Adrenal gland (tissue), 12 donors: ENCODE measurements around the gene C1orf174. TPM values are rescaled to one million over a fixed set of nuclear protein-coding genes. Genes with fewer than 3 reads are reported as not detected.

Experiments used
- DNase-seq, 7 donors: peaks; one replicate each; pipeline ENCODE4 v3.0.0-alpha.2; 2019 to 2020
- H3K27ac ChIP-seq, 5 donors: fragments of 200-600 bp; sonication (generic) in 4 of 5; 1 replicate in 3 of 5; 2 replicates in 2 of 5; pipeline versions ENCODE4 v1.5.1 to v1.8.0; 2016 to 2020; ENCODE audit warnings: mild to moderate bottlenecking in 1 of 5
- H3K27me3 ChIP-seq: fragments of 200-600 bp; 2 replicates; pipeline ENCODE4 v1.8.0; 2021
- H3K36me3 ChIP-seq, 2 donors: fragments of 200-600 bp; replicated peaks in 1 of 2; 1 replicate in 1 of 2; 2 replicates in 1 of 2; pipeline versions ENCODE4 v1.5.1 to v1.8.0; 2018 to 2022
- H3K4me1 ChIP-seq, 2 donors: fragments of 200-600 bp; replicated peaks in 1 of 2; 1 replicate in 1 of 2; 2 replicates in 1 of 2; pipeline versions ENCODE4 v1.5.1 to v1.8.0; 2018 to 2021
- H3K4me3 ChIP-seq, 4 donors: fragments of 200-600 bp; sonication (generic) in 3 of 4; one replicate each; pipeline ENCODE4 v1.5.1; 2016 to 2018
- H3K9me3 ChIP-seq, 3 donors: fragments of 200-600 bp; sonication (generic) in 1 of 3; replicated peaks in 1 of 3; 1 replicate in 2 of 3; 2 replicates in 1 of 3; pipeline versions ENCODE4 v1.5.1 to v1.8.0; 2016 to 2021
- CTCF ChIP-seq, 6 experiments: fragments of 450-650 bp in 4 of 6; fragments of 200-600 bp in 2 of 6; sonication (generic) in 1 of 6; IDR thresholded peaks; 1 replicate in 5 of 6; 2 replicates in 1 of 6; pipeline versions ENCODE4 v1.5.1 to v1.8.0; 2016 to 2021; ENCODE audit warnings: antibody characterized with exemption in 6 of 6, mild to moderate bottlenecking in 2 of 6, moderate library complexity in 1 of 6
- POLR2A ChIP-seq, 2 donors: fragments of 450-650 bp; IDR thresholded peaks; one replicate each; pipeline ENCODE4 v1.6.1; 2017; ENCODE audit warnings: antibody characterized with exemption in 2 of 2, mild to moderate bottlenecking in 2 of 2, moderate library complexity in 1 of 2
- WGBS, 4 donors: extraction: QIAGEN DNeasy Blood & Tissue Kit in 2 of 4; methylation state at CpG; one replicate each; pipeline versions ENCODE4 v1.1.5 to v1.1.7; 2013 to 2017; 5-methylcytosine and 5-hydroxymethylcytosine counted together
- intact Hi-C, 2 donors: fragments of 100-400 bp; cut with DNase I; formaldehyde crosslinking; loops; one replicate each; pipeline versions ENCODE4 v1.14.1 to v1.15.0; 2022 to 2023
- polyA plus RNA-seq, 3 donors: library from polyadenylated mRNA; stranded (reverse); fragments of 200-250 nt in 2 of 3; fragments of 350-450 nt in 1 of 3; fragmentation: Illumina TruSeq in 1 of 3; extraction: RNeasy Lipid Tissue Mini Kit (QIAGEN cat#74804) in 1 of 3; gene quantifications; one replicate each; pipeline ENCODE4 v1.2.3, GENCODE V29; 2013 to 2014
- total RNA-seq, 9 donors: library from RNA; depleted of rRNA in 4 of 9; stranded (reverse); fragments of >200 nt in 4 of 9; fragments of 120-200 nt in 1 of 9; fragmentation: NEBNext Ultra II Directional in 1 of 9; extraction: Animal tissue kit (Norgen Biotek cat#: 25700) in 1 of 9; gene quantifications; one replicate each; pipeline versions ENCODE4 v1.1.0 to v1.2.4, GENCODE V29; 2013 to 2023
- donor health status: healthy with polysubstance abuse.
- donor health status: Bipolar disorder and iron deficiency.
- donor health status: DM: yes; HTN: yes; CAD: no.
- donor health status: DM: no; HTN: no; CAD: no.
- donor health status: DM: no; HTN: no; CAD: no.
- donor health status: DM: yes; HTN: yes; CAD: no.

C1orf174 gene
- total and polyA plus RNA-seq, 12 donors, result 11.5 to 28.0 (median 19.0) TPM

- H3K27ac ChIP-seq, result no peak overlapping the region
- H3K27me3 ChIP-seq, result no peaks in the 10 kb centered on the region
- intact Hi-C loops, result no loop called here
- no peaks in the 10 kb centered on the region for H3K9me3 ChIP-seq
- WGBS, 4 donors, result 77 to 84% (median 82%) methylated on average over 15 to 17 of the region's 17 CpGs
- H3K4me1 ChIP-seq, result no peaks in the 10 kb centered on the region
- no peak overlapping the region for H3K4me3 ChIP-seq
- no peaks in the 10 kb centered on the region for H3K36me3 ChIP-seq
- DNase-seq, result no peak
- TF ChIP-seq POLR2A (IDR thresholded peaks at IDR 0.05), result no peak
- no peak for TF ChIP-seq CTCF (IDR thresholded peaks at IDR 0.05)
Observed at GRCh38 chr1:3942416-3943122, 42.5 kb upstream of the C1orf174 start.

GRCh38 chr1:3940754-3941345, 40.8 kb upstream of the C1orf174 start:
- H3K36me3 ChIP-seq, result no peaks in the 10 kb centered on the region

GRCh38 chr1:3940081-3940753, 40.1 kb upstream of the C1orf174 start:
- Histone ChIP-seq H3K27ac (no peak overlapping the region), H3K9me3 (no peaks in the 10 kb centered on the region), H3K4me1 (no peaks in the 10 kb centered on the region), H3K4me3 (no peak overlapping the region), H3K36me3 (no peaks in the 10 kb centered on the region), H3K27me3 (no peaks in the 10 kb centered on the region)
- DNase-seq, result no peak
- WGBS, 4 donors, result 44 to 55% (median 48%) methylated on average over 12 to 15 of the region's 15 CpGs
- intact Hi-C loops, result no loop called here
- TF ChIP-seq CTCF (IDR thresholded peaks at IDR 0.05), result no peak
- TF ChIP-seq POLR2A (IDR thresholded peaks at IDR 0.05), result no peak

More at GRCh38 chr1:3940754-3941345, 40.8 kb upstream of the C1orf174 start:
- no peak overlapping the region for H3K4me3 ChIP-seq
- TF ChIP-seq CTCF (IDR thresholded peaks at IDR 0.05) (no peak), POLR2A (IDR thresholded peaks at IDR 0.05) (no peak)
- no peak overlapping the region for H3K27ac ChIP-seq
- DNase-seq, result no peak
- intact Hi-C loops, result no loop called here
- H3K9me3 ChIP-seq, result no peaks in the 10 kb centered on the region
- no peaks in the 10 kb centered on the region for H3K4me1 ChIP-seq
- WGBS, 4 donors, result 52 to 71% (median 55%) methylated on average over 12 of the region's 12 CpGs
- no peaks in the 10 kb centered on the region for H3K27me3 ChIP-seq

GRCh38 chr1:3939242-3940080, 39.4 kb upstream of the C1orf174 start:
- TF ChIP-seq CTCF (IDR thresholded peaks at IDR 0.05), result no peak
- no peak for TF ChIP-seq POLR2A (IDR thresholded peaks at IDR 0.05)
- Histone ChIP-seq H3K36me3 (no peaks in the 10 kb centered on the region), H3K9me3 (no peaks in the 10 kb centered on the region), H3K4me1 (no peaks in the 10 kb centered on the region), H3K4me3 (no peak overlapping the region), H3K27ac (no peak overlapping the region), H3K27me3 (no peaks in the 10 kb centered on the region)
- 73 to 84% (median 77%) methylated on average over 10 to 12 of the region's 12 CpGs for whole genome bisulfite sequencing, 4 donors
- intact Hi-C loops, result no loop called here
- no peak for DNase-seq
